H1 (cell line): ENCODE data around the gene LOXL1. TPM values are rescaled to one million over a fixed set of nuclear protein-coding genes. Genes with fewer than 3 reads are reported as not detected.

Experiments used
- BACH1 ChIP-seq: IDR thresholded peaks from 2 replicates; pipeline ENCODE4 v1.6.1; 2012; ENCODE audit warnings: low read length, improper control_type of control experiment
- CHD7 ChIP-seq: fragments of 300-600 bp; sonication (generic); IDR thresholded peaks from 2 replicates; pipeline ENCODE4 v1.7.1; 2012; ENCODE audit warnings: low read length, moderate library complexity, mild to moderate bottlenecking, inconsistent platforms; ENCODE audit not compliant: insufficient replicate concordance
- HDAC6 ChIP-seq: IDR thresholded peaks from one replicate; pipeline ENCODE4 v1.7.1; 2012; ENCODE audit warnings: low read depth, mild to moderate bottlenecking, inconsistent platforms, low read length, moderate library complexity
- JUND ChIP-seq: IDR thresholded peaks from 2 replicates; pipeline ENCODE4 v1.6.1; 2011; ENCODE audit warnings: mild to moderate bottlenecking, improper control_type of control experiment, low read length
- POU5F1 ChIP-seq: IDR thresholded peaks from 2 replicates; pipeline ENCODE4 v1.6.1; 2011; ENCODE audit warnings: low read depth, mild to moderate bottlenecking, low read length, moderate library complexity
- SIN3A ChIP-seq, 2 experiments: IDR thresholded peaks in 1 of 2; conservative IDR thresholded peaks in 1 of 2; 2 replicates each; pipeline ENCODE4 v1.6.1; 2011 to 2012; ENCODE audit warnings: low read length in 2 of 2, improper control_type of control experiment in 1 of 2, low read depth in 1 of 2, mild to moderate bottlenecking in 1 of 2
- SP1 ChIP-seq: IDR thresholded peaks from 2 replicates; pipeline ENCODE4 v1.6.1; 2011; ENCODE audit warnings: low read depth, low read length
- SUZ12 ChIP-seq: fragments of 200-600 bp; sonication (generic); IDR thresholded peaks from 2 replicates; pipeline ENCODE4 v1.6.1; 2012; ENCODE audit warnings: mild to moderate bottlenecking, inconsistent platforms, low read length, moderate library complexity, mixed read lengths
- USF2 ChIP-seq: IDR thresholded peaks from 2 replicates; pipeline ENCODE4 v1.6.1; 2011; ENCODE audit warnings: low read length, improper control_type of control experiment
- polyA plus RNA-seq, 7 experiments: library from polyadenylated mRNA; depleted of rRNA in 3 of 7; stranded (reverse) in 5 of 7; unstranded in 2 of 7; fragments of >200 nt in 5 of 7; fragments of 200-250 nt in 2 of 7; gene quantifications; 1 replicate in 5 of 7; 2 replicates in 1 of 7; 4 replicates in 1 of 7; pipeline versions ENCODE4 v1.2.1 to v1.2.3, GENCODE V29; 2011 to 2013; ENCODE audit warnings: missing spikeins in 2 of 7, mixed read lengths in 2 of 7
- total RNA-seq: library from RNA; stranded (reverse); fragmentation: NEBNext Ultra II Directional; extraction: Animal tissue kit (Norgen Biotek cat#: 25700); gene quantifications from 2 replicates; pipeline ENCODE4 v1.2.1, GENCODE V29; 2021

The LOXL1 gene
- total and polyA plus RNA-seq, 2 of the 8 experiments (the other 6 are each of a cell fraction or from before 2014, with no cell fraction given) = 8.1 to 14.4 TPM

GRCh38 chr15:73941871-73942635, 15.8 kb downstream of the LOXL1 start (continued):
- TF ChIP-seq CHD7 (no peak), JUND (no peak), SP1 (no peak), SUZ12 (no peak), BACH1 (no peak), HDAC6 (no peak), USF2 (no peak), POU5F1 (no peak), SIN3A (conservative IDR thresholded peaks at IDR 0.05 in 1 of 2, IDR thresholded peaks at IDR 0.05 in 1 of 2; ENCODE audit: low read depth in 1 of 2, low read length in 2 of 2) (no peak)
